Measurements from ENCODE around the gene TBCK. TPM values are rescaled to one million over a fixed set of nuclear protein-coding genes. Genes with fewer than 3 reads are reported as not detected.

Gene TBCK
- total RNA-seq, 1 donor from 2014 or later = 77.8 TPM

DNA sequence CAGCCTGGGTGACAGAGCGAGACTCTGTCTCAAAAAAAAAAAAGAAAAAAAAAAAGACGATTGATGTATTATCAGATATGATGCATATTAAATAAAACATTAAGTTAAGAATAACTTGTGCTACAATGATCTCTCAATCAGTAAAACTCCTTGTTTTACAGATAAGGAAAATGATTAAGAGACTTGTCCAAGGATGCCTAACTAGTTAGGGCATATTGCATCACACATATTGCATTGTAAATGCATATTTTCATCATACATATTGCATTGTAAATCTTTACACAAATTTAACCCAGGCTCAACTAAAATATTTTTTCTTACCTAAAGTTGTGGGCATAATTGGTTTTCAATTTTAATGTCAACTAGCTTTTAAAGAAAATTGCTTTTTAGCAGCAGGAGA is 26.3 kb downstream of the TBCK start:
- Mint-ChIP-seq H3K36me3 (ENCODE audit: insufficient read depth) (peaks cover 3% of the 10 kb centered on the region), H3K4me1 (ENCODE audit: low read depth) (no peaks in the 10 kb centered on the region), H3K27ac (no peak overlapping the region), H3K9me3 (ENCODE audit: low read depth) (no peaks in the 10 kb centered on the region), H3K4me3 (ENCODE audit: low read depth) (no peak overlapping the region), H3K27me3 (no peaks in the 10 kb centered on the region)
- no peak for TF ChIP-seq CTCF (IDR thresholded peaks at IDR 0.05; ENCODE audit: unreplicated experiment)
- DNase-seq (ENCODE audit: low spot score, unreplicated experiment) = no peak

DNA sequence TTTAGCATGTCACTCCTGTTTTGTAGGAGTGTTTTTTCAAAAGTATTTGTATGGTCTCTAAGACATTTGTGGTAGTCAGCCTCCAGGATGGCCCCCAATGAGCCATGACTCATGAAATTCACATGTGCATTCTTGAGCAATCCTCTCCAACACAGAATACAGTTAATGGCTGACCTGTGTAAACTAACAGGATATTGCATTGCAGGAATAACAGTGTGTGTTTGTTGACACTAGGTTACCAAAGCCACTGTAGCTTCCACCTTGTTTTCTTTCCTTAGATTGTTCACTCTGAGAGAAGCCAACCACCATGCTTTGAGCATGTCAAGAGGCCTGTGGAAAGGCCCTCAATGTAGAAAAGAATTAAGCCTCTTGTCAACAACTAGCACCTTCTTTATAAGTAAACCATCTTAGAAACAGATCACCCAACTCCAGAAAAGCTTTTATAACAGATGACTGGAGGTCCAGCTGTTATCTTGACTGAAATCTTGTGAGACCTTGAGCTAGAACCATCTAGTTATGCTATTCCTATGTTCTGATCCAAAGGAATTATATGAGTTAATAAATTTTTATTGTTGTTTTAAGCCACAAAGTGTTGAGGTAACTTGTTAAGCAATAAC is 28.5 kb downstream of the TBCK start:
- Mint-ChIP-seq H3K4me3 (ENCODE audit: low read depth) (no peak overlapping the region), H3K9me3 (ENCODE audit: low read depth) (no peaks in the 10 kb centered on the region), H3K27me3 (no peaks in the 10 kb centered on the region), H3K4me1 (ENCODE audit: low read depth) (no peaks in the 10 kb centered on the region), H3K36me3 (ENCODE audit: insufficient read depth) (peaks cover 6% of the 10 kb centered on the region), H3K27ac (no peak overlapping the region)
- DNase-seq (ENCODE audit: low spot score, unreplicated experiment) = no peak
- TF ChIP-seq CTCF (IDR thresholded peaks at IDR 0.05; ENCODE audit: unreplicated experiment) = no peak

GRCh38 chr4:106286611-106287010 is 29.4 kb downstream of the TBCK start:
- Mint-ChIP-seq H3K4me1 (ENCODE audit: low read depth) (no peaks in the 10 kb centered on the region), H3K4me3 (ENCODE audit: low read depth) (no peak overlapping the region), H3K9me3 (ENCODE audit: low read depth) (peaks cover 7% of the 10 kb centered on the region), H3K27ac (peak overlapping the region; percentile 37), H3K36me3 (ENCODE audit: insufficient read depth) (peaks cover 13% of the 10 kb centered on the region), H3K27me3 (no peaks in the 10 kb centered on the region)
- TF ChIP-seq CTCF (IDR thresholded peaks at IDR 0.05; ENCODE audit: unreplicated experiment) = no peak
- no peak for DNase-seq (ENCODE audit: low spot score, unreplicated experiment)

GRCh38 chr4:106284227-106284626 is 31.8 kb downstream of the TBCK start:
- TF ChIP-seq CTCF (IDR thresholded peaks at IDR 0.05; ENCODE audit: unreplicated experiment) = no peak
- DNase-seq (ENCODE audit: low spot score, unreplicated experiment) = no peak
- H3K36me3 Mint-ChIP-seq (ENCODE audit: insufficient read depth) = peaks cover 18% of the 10 kb centered on the region
- H3K9me3 Mint-ChIP-seq (ENCODE audit: low read depth) = peaks cover 9% of the 10 kb centered on the region
- no peak overlapping the region for H3K27ac Mint-ChIP-seq
- no peaks in the 10 kb centered on the region for H3K4me1 Mint-ChIP-seq (ENCODE audit: low read depth)
- no peaks in the 10 kb centered on the region for H3K27me3 Mint-ChIP-seq
- no peak overlapping the region for H3K4me3 Mint-ChIP-seq (ENCODE audit: low read depth)

DNA sequence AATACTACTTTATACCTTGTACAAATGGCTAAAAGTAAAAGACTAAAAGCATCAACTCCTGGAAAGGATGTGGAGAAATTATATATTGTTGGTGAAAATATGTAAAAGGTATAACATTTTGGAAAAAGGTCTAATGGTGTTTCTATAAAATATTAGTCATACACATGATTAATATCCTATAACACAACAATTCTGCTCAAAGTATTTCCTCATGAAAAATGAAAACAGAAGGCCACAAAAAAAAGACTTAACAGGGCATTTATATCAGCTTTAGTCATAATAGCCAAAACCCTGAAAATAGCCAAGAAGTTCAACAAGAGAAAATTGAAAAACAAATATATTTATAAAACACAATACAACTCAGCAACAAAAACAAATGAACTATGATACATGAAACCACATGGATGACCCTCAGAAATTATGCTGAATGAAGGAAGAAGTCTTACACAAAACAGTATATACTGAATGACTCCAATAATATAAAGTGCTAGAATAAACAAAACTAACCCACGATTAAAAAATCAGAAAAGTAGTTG is 38.8 kb downstream of the TBCK start:
- Mint-ChIP-seq H3K27ac (no peak overlapping the region), H3K36me3 (ENCODE audit: insufficient read depth) (peaks cover 15% of the 10 kb centered on the region), H3K9me3 (ENCODE audit: low read depth) (peaks cover 8% of the 10 kb centered on the region), H3K4me3 (ENCODE audit: low read depth) (no peak overlapping the region), H3K27me3 (no peaks in the 10 kb centered on the region), H3K4me1 (ENCODE audit: low read depth) (no peaks in the 10 kb centered on the region)
- TF ChIP-seq CTCF (IDR thresholded peaks at IDR 0.05; ENCODE audit: unreplicated experiment) = no peak
- no peak for DNase-seq (ENCODE audit: low spot score, unreplicated experiment)

All from progenitor cell of endocrine pancreas (in vitro differentiated cells).